HG02840 (cell line): Measurements from ENCODE around the gene AKAP1.

Experiments used
- ATAC-seq: cut with Tn5 transposase; IDR thresholded peaks from one replicate; pipeline ENCODE4 v1.9.1; 2021; ENCODE audit warnings: mild to moderate bottlenecking, moderate library complexity, moderate number of reproducible peaks; ENCODE audit not compliant: unreplicated experiment, low FRiP score

The AKAP1 gene

GRCh38 chr17:57073626-57074025 lies 11.4 kb upstream of the AKAP1 start:
- ATAC-seq, result no peak

DNA sequence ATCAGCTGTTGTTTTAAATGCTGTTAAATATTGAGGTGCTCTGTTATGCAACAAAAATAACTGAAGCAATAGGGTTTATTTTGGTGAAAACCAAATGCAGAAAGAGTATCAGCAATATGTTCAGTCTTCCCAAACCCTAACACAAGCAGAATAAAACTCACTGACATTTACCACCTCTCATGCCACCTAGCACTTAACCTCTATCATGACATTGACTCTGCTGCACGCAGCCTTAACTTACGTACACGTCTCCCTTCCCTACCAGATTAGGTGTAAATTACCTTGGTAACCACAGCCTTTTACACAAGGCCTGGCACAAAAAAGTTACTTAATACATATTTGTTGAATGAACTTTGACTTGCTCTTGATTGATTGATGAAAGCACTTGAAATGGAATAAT lies 9.9 kb upstream of the AKAP1 start:
- no peak for ATAC-seq

- ATAC-seq, result no peak
These were observed 9.3 kb upstream of the AKAP1 start for GRCh38 chr17:57075785-57076184.

DNA sequence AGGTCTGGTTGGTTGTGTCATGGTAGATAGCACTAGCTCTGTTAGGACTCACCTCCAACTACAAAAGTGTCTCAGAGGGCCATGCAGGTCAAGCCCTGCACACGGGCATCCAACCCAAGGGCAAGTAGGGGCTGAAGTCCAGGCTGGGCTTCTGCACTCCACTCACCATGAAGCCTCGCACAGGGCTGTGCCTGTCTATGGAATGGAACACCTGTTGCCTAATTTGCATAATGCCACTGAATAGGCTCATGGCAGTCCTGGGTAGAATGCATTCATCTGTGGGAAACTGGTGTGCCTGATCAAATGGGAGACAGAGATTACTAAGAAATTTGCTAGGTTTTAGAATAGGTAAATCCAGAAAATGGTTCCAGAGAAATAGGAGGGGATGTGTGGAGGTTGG lies 8.0 kb upstream of the AKAP1 start:
- no peak for ATAC-seq

- no peak for ATAC-seq
These were observed 6.8 kb upstream of the AKAP1 start for GRCh38 chr17:57078274-57078673.

- no peak for ATAC-seq
These were observed 4.3 kb upstream of the AKAP1 start for GRCh38 chr17:57080718-57081117.

GRCh38 chr17:57082441-57082840 lies 2.6 kb upstream of the AKAP1 start:
- ATAC-seq, result no peak

DNA sequence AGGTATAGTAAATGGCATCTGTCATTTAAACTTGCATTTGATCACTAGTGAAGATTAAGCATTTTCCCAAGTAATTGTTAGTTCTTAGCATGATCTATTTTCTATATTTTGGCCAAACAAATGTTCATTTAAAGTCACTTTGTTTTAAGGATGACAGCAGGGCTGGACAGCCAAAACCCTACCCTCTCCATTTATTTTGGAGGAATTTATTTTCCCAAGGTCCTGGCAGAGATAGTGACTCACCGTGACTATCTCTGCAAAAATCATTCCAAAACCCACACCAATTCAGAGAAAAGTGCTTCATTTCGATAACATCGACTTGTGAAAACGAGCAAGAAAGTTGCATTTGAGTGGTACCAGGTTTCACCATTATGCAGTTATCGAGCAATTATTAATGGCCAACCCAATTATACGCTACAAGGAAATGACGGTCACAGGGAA lies 665 bp upstream of the AKAP1 start:
- no peak for ATAC-seq

GRCh38 chr17:57085448-57086068 lies 512 bp downstream of the AKAP1 start:
- ATAC-seq, result peak; percentile 30

DNA sequence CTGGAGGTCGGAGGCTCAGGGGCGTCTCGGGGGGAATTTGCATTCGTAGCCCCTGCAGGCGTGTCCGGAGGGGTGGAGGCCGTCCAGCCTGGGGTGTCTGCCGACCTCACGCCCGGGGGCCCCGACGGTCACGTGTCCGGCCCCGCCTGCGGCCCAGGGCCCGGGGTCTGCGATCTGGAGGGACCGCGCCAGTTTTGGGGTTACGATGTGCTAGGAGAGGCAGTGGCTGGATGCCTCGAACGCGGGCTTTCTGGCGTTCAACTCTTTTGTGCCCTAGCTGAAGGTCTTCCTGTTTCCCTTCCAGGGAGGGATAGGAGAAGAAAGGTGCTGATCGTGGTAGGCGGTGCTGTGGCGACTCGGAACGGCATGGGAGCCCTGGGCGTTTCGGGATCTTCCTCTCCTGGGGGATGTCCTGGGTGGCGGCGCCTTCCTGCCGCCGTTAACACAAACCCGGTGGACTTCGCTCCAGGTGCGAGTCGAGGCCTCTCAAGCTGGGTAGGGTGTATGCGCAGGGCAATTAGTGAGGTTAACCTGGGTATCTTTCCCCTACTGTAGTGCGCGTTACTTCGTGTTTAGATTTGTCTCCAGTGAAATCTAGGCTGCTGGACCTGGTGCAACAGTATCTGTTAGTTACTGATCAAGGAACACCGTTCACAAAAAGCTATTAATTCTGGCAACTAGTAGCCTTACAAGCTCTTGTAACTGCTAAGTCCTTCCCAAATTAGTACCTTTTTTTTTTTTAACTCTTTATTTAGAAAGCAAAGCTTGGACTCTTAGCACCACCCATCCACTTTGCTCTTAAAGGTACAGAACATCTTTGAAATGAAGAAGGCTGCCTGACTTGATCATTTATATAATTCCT lies 1.3 kb downstream of the AKAP1 start:
- no peak for ATAC-seq

DNA sequence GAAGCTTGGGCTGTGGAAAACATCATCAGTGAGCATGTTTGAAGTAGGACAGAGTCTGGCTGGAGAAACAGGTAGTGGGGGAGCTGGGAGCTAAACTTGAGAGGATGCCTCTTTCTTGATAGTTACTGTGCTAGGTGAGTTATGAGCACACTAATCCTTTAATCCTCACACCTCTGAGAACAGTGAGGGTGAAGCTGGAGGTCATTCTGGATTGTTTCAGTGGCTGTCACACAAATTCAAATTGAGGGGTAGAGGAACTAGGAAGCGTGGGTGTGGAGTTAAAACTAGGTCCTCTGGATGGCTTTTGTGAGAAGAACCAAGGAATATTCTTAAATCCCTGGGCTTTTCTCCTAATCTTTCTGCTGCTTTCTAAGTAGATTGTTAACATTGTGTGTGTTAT lies 3.3 kb downstream of the AKAP1 start:
- ATAC-seq, result no peak

DNA sequence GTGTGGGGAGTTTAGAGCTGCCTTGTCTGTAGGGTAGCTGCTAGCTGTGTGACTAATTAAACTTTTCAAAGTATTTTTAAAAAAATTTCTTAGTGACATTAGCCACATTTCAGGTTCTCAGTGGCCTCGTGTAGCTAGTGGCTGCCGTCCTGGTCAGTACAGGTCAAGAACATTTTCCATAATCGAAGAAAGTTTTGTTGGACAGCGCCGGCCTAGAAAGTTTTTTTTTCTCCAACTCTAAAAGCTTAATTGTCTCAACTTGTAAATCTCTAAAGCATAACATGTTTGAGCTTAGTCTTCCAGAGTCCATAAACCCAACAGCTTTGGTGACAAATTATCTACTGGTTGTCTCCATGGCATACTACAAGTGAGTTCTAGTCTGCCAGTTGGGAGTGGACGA lies 4.3 kb downstream of the AKAP1 start:
- ATAC-seq, result no peak

GRCh38 chr17:57090560-57091185 lies 5.6 kb downstream of the AKAP1 start:
- ATAC-seq, result no peak

DNA sequence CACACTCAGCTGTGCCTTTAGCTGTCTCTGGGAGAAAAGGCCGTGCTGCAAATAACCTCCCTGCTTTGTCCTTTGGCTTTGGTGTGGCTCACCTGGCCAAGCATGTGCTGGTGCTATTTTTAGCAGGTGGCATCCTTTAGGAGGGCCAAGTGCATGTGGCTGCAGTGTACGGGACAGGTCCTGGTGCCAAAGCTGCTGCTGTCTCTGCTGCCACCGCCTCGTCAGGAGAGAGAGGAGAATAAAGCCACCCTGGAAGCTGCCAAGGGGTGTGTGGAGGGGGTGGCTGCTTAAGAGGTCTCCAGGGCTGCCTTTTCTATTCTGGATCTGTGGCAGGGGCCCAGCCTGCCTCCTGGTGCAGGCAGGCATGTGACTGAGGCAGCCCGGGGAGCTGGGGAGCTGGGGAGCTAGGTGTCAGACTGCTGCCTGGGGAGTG lies 6.2 kb downstream of the AKAP1 start:
- ATAC-seq, result no peak

DNA sequence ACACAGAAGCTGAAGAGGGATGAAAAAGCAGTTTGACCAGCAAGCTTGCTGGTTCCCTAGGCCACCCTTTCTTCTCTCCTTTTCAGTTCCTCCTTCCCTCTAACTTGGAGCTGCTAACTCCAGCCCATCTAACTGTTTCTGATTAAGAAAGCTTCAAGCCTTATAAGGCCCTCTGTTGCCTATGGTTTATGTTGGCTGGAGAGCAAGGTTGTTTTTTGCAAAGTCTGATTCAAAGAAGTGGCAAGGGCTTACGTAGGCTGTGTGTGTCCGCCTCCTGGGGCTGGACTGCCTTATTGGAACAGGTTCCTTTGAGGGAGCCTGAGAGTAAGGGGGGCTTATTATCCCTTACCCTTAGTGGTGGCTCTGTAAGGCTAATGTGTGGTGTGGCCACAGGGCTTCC lies 7.1 kb downstream of the AKAP1 start:
- no peak for ATAC-seq

- ATAC-seq, result no peak
These were observed 7.7 kb downstream of the AKAP1 start for GRCh38 chr17:57092779-57093178.

DNA sequence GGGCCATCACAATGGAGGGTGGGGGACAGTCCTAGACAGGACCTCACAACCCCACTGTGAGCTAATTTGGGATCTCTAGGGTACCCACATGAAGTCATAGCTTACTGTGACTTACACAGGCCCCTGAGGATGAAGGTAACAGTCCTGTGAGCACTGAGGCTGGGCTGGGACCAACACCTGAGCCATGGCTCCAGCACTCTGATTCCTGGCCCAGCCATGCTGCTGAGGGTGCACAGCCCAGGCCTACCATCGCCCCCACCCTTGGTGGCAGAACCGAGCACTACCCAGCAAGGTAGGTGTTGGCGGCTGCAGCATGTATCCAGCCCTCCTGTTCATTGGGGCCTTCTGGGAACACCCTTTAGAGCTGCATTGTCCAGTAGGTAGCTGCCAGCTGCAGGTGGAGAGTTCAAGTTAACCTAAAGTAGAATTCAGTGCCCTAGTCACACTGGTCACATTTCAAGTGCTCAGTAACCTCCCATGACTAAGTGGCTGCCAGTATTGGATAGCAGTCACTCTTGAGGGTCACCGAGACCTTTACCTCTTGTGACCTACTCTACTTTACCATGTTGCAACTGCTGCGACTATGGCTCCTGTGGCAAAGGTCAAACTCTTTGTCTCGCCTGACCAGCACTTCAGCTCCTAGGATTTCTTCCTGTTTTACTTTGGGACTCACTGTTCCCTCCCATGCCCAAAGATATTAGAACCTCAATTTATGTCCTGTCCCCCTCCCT lies 11.6 kb downstream of the AKAP1 start:
- ATAC-seq, result no peak

DNA sequence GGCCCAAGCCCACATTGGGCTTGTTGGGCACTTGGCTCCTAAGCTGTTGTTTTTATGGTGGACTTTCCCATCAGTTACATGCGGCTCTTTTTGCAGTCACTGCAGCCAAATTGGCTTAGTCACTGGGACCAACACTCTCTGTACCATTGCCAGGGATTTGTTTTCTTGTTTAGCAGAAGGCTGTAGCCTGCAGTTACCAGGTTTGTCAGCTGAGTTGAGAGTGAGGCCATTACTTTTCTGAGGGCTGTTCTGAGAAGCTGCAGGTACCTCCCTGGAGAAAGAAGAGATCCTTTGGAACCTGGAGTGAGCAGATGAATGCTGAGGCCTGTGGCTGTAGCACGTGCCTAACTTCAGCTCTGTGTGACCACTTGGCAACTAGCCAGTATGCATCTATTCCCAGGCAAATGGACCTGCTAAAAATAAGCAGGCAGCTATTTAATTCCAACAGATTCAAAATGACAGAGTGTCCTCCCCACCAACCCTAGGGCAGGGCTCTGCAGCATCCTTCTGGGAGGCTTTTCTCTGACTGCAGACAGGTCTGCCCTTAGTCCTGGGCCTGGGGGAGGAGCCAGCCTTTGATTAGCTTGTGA lies 12.9 kb downstream of the AKAP1 start:
- ATAC-seq, result no peak

DNA sequence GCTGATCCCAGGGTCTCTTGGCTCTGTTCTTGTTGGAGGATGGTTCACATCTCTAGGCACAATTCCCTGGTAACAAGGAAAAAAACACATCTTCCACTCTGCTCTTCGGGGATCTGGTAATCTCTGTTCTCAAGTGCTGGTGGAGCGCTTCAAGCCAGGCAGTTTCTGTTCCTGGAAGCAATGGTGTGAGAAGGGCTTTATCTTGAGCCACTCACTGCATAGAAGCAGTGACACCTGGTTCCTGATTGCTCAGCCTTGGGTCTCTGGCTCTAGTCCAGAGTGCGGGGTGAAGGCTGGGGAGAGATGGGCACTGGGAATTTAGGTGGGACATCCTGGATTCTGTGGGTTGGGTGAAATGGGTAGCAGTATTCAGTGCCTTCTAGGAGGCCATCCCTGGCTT lies 14.1 kb downstream of the AKAP1 start:
- no peak for ATAC-seq

- ATAC-seq, result no peak
These were observed 17.1 kb downstream of the AKAP1 start for GRCh38 chr17:57102122-57102521.
